Activated CD8-positive, alpha-beta memory T cell treated with anti-CD3 and anti-CD28 coated beads for 24 hours (primary cell): ENCODE data around the gene ACOT13.
"Not testable (repeated sequence)": the region's sequence is repeated elsewhere in the genome, so short reads cannot be mapped to it uniquely, and the experiment has no call there.

Source experiments
- DNase-seq: peaks from one replicate; pipeline ENCODE4 v3.0.0-alpha.2; 2020

The ACOT13 gene

GRCh38 chr6:24731456-24732134 lies 64.7 kb downstream of the ACOT13 start:
- not testable (repeated sequence) for DNase-seq

GRCh38 chr6:24734166-24734565 lies 67.3 kb downstream of the ACOT13 start:
- DNase-seq: no peak

- DNase-seq: not testable (repeated sequence)
Measured at GRCh38 chr6:24734710-24735109, 67.8 kb downstream of the ACOT13 start.

- DNase-seq: no peak
Measured at GRCh38 chr6:24738741-24739140, 71.9 kb downstream of the ACOT13 start.

GRCh38 chr6:24740861-24741260 lies 74.0 kb downstream of the ACOT13 start:
- DNase-seq: no peak

- no peak for DNase-seq
Measured at GRCh38 chr6:24742216-24742738, 75.4 kb downstream of the ACOT13 start.

GRCh38 chr6:24743265-24743943 lies 76.5 kb downstream of the ACOT13 start:
- no peak for DNase-seq

- no peak for DNase-seq
Measured at GRCh38 chr6:24743944-24744335, 77.1 kb downstream of the ACOT13 start.

- no peak for DNase-seq
Measured at GRCh38 chr6:24744911-24745310, 78.0 kb downstream of the ACOT13 start.

GRCh38 chr6:24749297-24749696 lies 82.4 kb downstream of the ACOT13 start:
- no peak for DNase-seq

GRCh38 chr6:24750878-24751277 lies 84.0 kb downstream of the ACOT13 start:
- not testable (repeated sequence) for DNase-seq

- no peak for DNase-seq
Measured at GRCh38 chr6:24752503-24752902, 85.6 kb downstream of the ACOT13 start.

GRCh38 chr6:24752917-24753492 lies 86.1 kb downstream of the ACOT13 start:
- no peak for DNase-seq

GRCh38 chr6:24753545-24753944 lies 86.7 kb downstream of the ACOT13 start:
- DNase-seq: no peak

GRCh38 chr6:24754378-24754777 lies 87.5 kb downstream of the ACOT13 start:
- not testable (repeated sequence) for DNase-seq
